Heart right ventricle (tissue), 16 donors: ENCODE results near the gene NLRC4. TPM values are rescaled to one million over a fixed set of nuclear protein-coding genes. Genes with fewer than 3 reads are reported as not detected.

ENCODE experiments used
- ATAC-seq, 8 donors: fragments of 200-7000 bp; cut with Tn5 transposase; one replicate each; pipeline ENCODE4 v1.9.1; 2020; ENCODE audit warnings: mild to moderate bottlenecking in 8 of 8, moderate library complexity in 8 of 8, moderate number of reproducible peaks in 1 of 8
- DNase-seq, 2 donors: peaks; one replicate each; pipeline ENCODE4 v3.0.0-alpha.2; 2020
- H3K27ac ChIP-seq, 10 donors: fragments of 200-600 bp; sonication (generic) in 2 of 10; one replicate each; pipeline versions ENCODE4 v1.5.0 to v1.8.0; 2020 to 2022; ENCODE audit warnings: mild to moderate bottlenecking in 3 of 10
- H3K27me3 ChIP-seq, 7 donors: fragments of 200-600 bp; one replicate each; pipeline ENCODE4 v1.8.0; 2021 to 2022; ENCODE audit warnings: mild to moderate bottlenecking in 2 of 7
- H3K36me3 ChIP-seq, 9 donors: fragments of 200-600 bp; sonication (generic) in 1 of 9; one replicate each; pipeline versions ENCODE4 v1.5.0 to v1.8.0; 2020 to 2022; ENCODE audit warnings: mild to moderate bottlenecking in 2 of 9
- H3K4me1 ChIP-seq, 9 donors: fragments of 200-600 bp; sonication (generic) in 1 of 9; one replicate each; pipeline versions ENCODE4 v1.5.0 to v1.8.0; 2020 to 2022; ENCODE audit warnings: mild to moderate bottlenecking in 4 of 9
- H3K4me3 ChIP-seq, 10 donors: fragments of 200-600 bp; sonication (generic) in 2 of 10; one replicate each; pipeline versions ENCODE4 v1.5.0 to v1.8.0; 2020 to 2022; ENCODE audit warnings: mild to moderate bottlenecking in 7 of 10, moderate library complexity in 2 of 10
- H3K9me3 ChIP-seq, 11 donors: fragments of 200-600 bp in 10 of 11; sonication (generic) in 2 of 11; one replicate each; pipeline versions ENCODE4 v1.5.0 to v1.8.0; 2013 to 2022; ENCODE audit warnings: mild to moderate bottlenecking in 2 of 11, control low read depth in 1 of 11, moderate library complexity in 1 of 11
- CTCF ChIP-seq, 9 donors: fragments of 200-600 bp; sonication (generic) in 2 of 9; IDR thresholded peaks; one replicate each; pipeline versions ENCODE4 v1.5.0 to v1.8.0; 2021 to 2022; ENCODE audit warnings: antibody characterized with exemption in 9 of 9, mild to moderate bottlenecking in 5 of 9, moderate library complexity in 1 of 9
- WGBS, 2 donors: extraction: QIAGEN DNeasy Blood & Tissue Kit; methylation state at CpG; one replicate each; pipeline ENCODE4 v1.1.7; 2013; ENCODE audit warnings: inconsistent platforms in 1 of 2; 5-methylcytosine and 5-hydroxymethylcytosine counted together
- intact Hi-C, 10 donors: fragments of 100-400 bp; cut with DNase I; formaldehyde crosslinking; loops; one replicate each; pipeline versions ENCODE4 v1.11.1 to v1.14.2; 2022
- polyA plus RNA-seq, 2 donors: library from polyadenylated mRNA; stranded (reverse); fragments of 200-250 nt; gene quantifications; one replicate each; pipeline ENCODE4 v1.2.3, GENCODE V29; 2013
- total RNA-seq, 10 donors: library from RNA; stranded (reverse); fragmentation: NEBNext Ultra II Directional in 3 of 10; extraction: Animal tissue kit (Norgen Biotek cat#: 25700) in 3 of 10; gene quantifications; one replicate each; pipeline versions ENCODE4 v1.2.1 to v1.2.4, GENCODE V29; 2021 to 2023
- donor health status: Arrhythmogenic right ventricular cardiomyopathy.
- donor health status: ischemic (EF 13 %, LVEDD 7.1; RV severe dilation, severe dysfunction).
- donor health status: healthy with polysubstance abuse.
- donor health status: DM: no; HTN: yes; CAD: no.
- donor health status: DM: no; HTN: no; CAD: no.
- donor health status: ischemic (EF 25% LVEDD 6.9; RV normal size, moderate dysfunction).
- donor health status: ischemic (EF 25% LVEDD 5.7; RV mildly dilated, moderate dysfunction).
- donor health status: healthy.
- donor health status: DM: yes; HTN: yes; CAD: no.
- donor health status: Ischemic cardiomyopathy.
- donor health status: ischemic (EF 35%, LVEDD 5.7; RV mildly dilated, moderate dysfunction).
- donor health status: nonischemic (EF 11% LVEDD 7.7; RV severe dilation, severe dysfunction).
- donor health status: DM: yes; HTN: yes; CAD: no.
- donor health status: PGD.
- donor health status: ischemic (EF 29% LVEDD 5.4; RV normal size, mild dysfunction).
- donor health status: nonischemic (EF 23%, LVEDD 6.1; RV moderate dilation, normal function).

The NLRC4 gene
- total and polyA plus RNA-seq, 12 donors, result 0.38 to 3.2 (median 0.59) TPM

GRCh38 chr2:32246911-32247310 lies 17.8 kb downstream of the NLRC4 start:
- Histone ChIP-seq H3K36me3 (peaks cover 0 to 28% (median 0%) of the 10 kb centered on the region in 9 donors), H3K9me3 (no peaks in the 10 kb centered on the region), H3K27me3 (no peaks in the 10 kb centered on the region), H3K27ac (no peak overlapping the region), H3K4me3 (no peak overlapping the region), H3K4me1 (no peaks in the 10 kb centered on the region)
- no peak for TF ChIP-seq CTCF (IDR thresholded peaks at IDR 0.05)
- ATAC-seq (no peak), DNase-seq (no peak)
- intact Hi-C loops, result no loop called here
- 86 to 87% methylated on average over 4 of the region's 4 CpGs for WGBS, 2 donors

GRCh38 chr2:32242331-32242730 lies 22.4 kb downstream of the NLRC4 start:
- no peaks in the 10 kb centered on the region for H3K9me3 ChIP-seq
- TF ChIP-seq CTCF (IDR thresholded peaks at IDR 0.05), result no peak
- ATAC-seq (no peak), DNase-seq (no peak)
- 96 to 97% methylated on average over 3 of the region's 3 CpGs for WGBS, 2 donors
- H3K27ac ChIP-seq, result no peak overlapping the region
- H3K4me3 ChIP-seq, result no peak overlapping the region
- no peaks in the 10 kb centered on the region for H3K4me1 ChIP-seq
- H3K36me3 ChIP-seq, result peaks cover 0 to 32% (median 0%) of the 10 kb centered on the region in 9 donors
- intact Hi-C loops, result no loop called here
- H3K27me3 ChIP-seq, result no peaks in the 10 kb centered on the region

- Histone ChIP-seq H3K4me1 (no peaks in the 10 kb centered on the region), H3K27ac (no peak overlapping the region), H3K4me3 (no peak overlapping the region), H3K36me3 (peaks cover 0 to 61% (median 0%) of the 10 kb centered on the region in 9 donors), H3K27me3 (no peaks in the 10 kb centered on the region), H3K9me3 (no peaks in the 10 kb centered on the region)
- 84 to 92% methylated on average over 2 of the region's 2 CpGs for WGBS, 2 donors
- no peak for TF ChIP-seq CTCF (IDR thresholded peaks at IDR 0.05)
- intact Hi-C loops, result no loop called here
- no peak for ATAC-seq
- no peak for DNase-seq
These were observed 26.7 kb downstream of the NLRC4 start for GRCh38 chr2:32237996-32238395.

- 91 to 97% methylated on average over 2 of the region's 2 CpGs for WGBS, 2 donors
- no peaks in the 10 kb centered on the region for H3K27me3 ChIP-seq
- H3K4me3 ChIP-seq, result no peak overlapping the region
- TF ChIP-seq CTCF (IDR thresholded peaks at IDR 0.05), result no peak
- H3K9me3 ChIP-seq, result no peaks in the 10 kb centered on the region
- H3K4me1 ChIP-seq, result no peaks in the 10 kb centered on the region
- H3K27ac ChIP-seq, result no peak overlapping the region
- intact Hi-C loops, result no loop called here
- ATAC-seq, result no peak
- peaks cover 0 to 65% (median 0%) of the 10 kb centered on the region in 9 donors for H3K36me3 ChIP-seq
- DNase-seq, result no peak
These were observed 27.2 kb downstream of the NLRC4 start for GRCh38 chr2:32237488-32237887.
